ENCODE results near the gene LRMDA.

GRCh38 chr10:76302481-76302880 lies 871.1 kb downstream of the LRMDA start:
- TF ChIP-seq, protein P1, sequence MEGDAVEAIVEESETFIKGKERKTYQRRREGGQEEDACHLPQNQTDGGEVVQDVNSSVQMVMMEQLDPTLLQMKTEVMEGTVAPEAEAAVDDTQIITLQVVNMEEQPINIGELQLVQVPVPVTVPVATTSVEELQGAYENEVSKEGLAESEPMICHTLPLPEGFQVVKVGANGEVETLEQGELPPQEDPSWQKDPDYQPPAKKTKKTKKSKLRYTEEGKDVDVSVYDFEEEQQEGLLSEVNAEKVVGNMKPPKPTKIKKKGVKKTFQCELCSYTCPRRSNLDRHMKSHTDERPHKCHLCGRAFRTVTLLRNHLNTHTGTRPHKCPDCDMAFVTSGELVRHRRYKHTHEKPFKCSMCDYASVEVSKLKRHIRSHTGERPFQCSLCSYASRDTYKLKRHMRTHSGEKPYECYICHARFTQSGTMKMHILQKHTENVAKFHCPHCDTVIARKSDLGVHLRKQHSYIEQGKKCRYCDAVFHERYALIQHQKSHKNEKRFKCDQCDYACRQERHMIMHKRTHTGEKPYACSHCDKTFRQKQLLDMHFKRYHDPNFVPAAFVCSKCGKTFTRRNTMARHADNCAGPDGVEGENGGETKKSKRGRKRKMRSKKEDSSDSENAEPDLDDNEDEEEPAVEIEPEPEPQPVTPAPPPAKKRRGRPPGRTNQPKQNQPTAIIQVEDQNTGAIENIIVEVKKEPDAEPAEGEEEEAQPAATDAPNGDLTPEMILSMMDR (IDR thresholded peaks at IDR 0.05; ENCODE audit: low read depth, low read length) = no peak
- TF ChIP-seq EZH2phosphoT487 (IDR thresholded peaks at IDR 0.05; ENCODE audit: low read depth) = no peak

All from OCI-LY3 (cell line).